ENCODE measurements around the gene DOCK1. TPM values are rescaled to one million over a fixed set of nuclear protein-coding genes. Genes with fewer than 3 reads are reported as not detected.

Gene DOCK1
- polyA plus RNA-seq, 1 donor: 29.5 TPM

DNA sequence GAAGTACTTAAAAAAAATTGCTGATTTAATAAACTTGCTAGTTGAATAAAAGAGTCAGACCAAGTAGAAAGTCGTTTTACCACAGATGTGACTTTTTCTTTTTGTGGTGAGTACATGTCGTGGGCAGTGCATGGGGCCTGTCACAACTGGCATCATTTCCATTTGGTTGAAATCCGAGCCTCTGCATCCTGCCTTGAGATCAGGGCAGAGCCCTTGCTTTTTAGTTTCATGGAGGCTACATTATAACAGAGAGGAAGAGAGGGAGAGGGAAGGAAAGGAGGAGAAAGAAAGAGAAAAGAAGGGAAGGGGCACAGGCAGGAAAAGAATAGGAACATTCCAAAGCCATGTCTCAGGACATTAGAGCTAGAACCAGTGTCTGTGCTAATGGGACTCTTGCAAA lies 311.6 kb downstream of the DOCK1 start:
- no CpG with 5 or more reads among the region's 3 CpGs for WGBS (ENCODE audit: insufficient coverage, low lambda C conversion rate)

DNA sequence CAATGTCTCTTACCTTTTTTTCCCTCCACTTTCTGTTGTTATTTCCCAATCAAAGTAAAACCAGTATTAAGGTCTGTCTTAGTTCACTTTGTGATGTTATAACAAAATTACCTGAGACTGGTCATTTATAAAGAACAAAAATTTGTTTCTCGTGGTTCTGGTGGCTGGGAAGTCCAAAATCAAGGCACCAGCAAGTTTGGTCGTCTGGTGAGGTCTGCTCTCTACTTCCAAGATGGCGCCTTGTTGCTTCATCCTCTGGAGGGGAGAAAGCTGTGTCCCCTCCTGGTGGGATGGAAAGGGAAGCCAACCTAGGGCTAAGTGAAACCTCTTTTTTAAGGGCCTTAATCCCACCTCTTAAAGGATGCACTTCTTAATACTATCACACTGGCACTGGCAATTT lies 313.4 kb downstream of the DOCK1 start:
- DNase-seq: no peak
- Histone ChIP-seq H3K9me3 (ENCODE audit: control insufficient read depth, low read depth, low read length) (no peaks in the 10 kb centered on the region), H3K27ac (ENCODE audit: low read length) (no peak overlapping the region), H3K4me1 (ENCODE audit: control insufficient read depth, insufficient read depth, low read length) (no peaks in the 10 kb centered on the region), H3K27me3 (ENCODE audit: control insufficient read depth, insufficient read depth, low read length) (no peaks in the 10 kb centered on the region), H3K4me3 (ENCODE audit: low read length) (no peak overlapping the region), H3K36me3 (ENCODE audit: control insufficient read depth, insufficient read depth, low read length) (no peaks in the 10 kb centered on the region)
- WGBS (ENCODE audit: insufficient coverage, low lambda C conversion rate): no CpG with 5 or more reads among the region's 3 CpGs

More for the DNA sequence above, 311.6 kb downstream of the DOCK1 start:
- H3K27ac ChIP-seq (ENCODE audit: low read length): no peak overlapping the region
- H3K4me3 ChIP-seq (ENCODE audit: low read length): no peak overlapping the region
- H3K9me3 ChIP-seq (ENCODE audit: control insufficient read depth, low read depth, low read length): no peaks in the 10 kb centered on the region
- H3K4me1 ChIP-seq (ENCODE audit: control insufficient read depth, insufficient read depth, low read length): no peaks in the 10 kb centered on the region
- no peaks in the 10 kb centered on the region for H3K27me3 ChIP-seq (ENCODE audit: control insufficient read depth, insufficient read depth, low read length)
- H3K36me3 ChIP-seq (ENCODE audit: control insufficient read depth, insufficient read depth, low read length): no peaks in the 10 kb centered on the region
- no peak for DNase-seq

DNA sequence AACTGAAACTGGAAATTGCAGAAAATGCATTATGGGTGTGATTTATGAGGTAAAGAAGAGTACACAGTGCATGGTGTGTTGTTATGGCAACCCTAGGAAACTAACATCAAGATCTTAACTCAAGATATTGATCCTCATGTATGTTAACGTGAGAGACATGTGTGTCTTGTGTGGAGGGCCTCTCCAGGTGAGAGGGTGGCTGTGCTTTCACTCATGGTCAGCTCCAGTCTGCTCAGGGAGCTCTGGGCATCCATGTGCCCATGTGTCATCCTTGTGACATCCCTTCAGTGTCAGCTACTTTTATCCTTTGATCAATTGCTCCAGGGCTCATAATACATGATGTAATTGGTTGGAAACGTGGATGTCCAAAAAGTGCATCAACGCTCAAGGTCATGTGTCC lies 316.1 kb downstream of the DOCK1 start:
- H3K27me3 ChIP-seq (ENCODE audit: control insufficient read depth, insufficient read depth, low read length): no peaks in the 10 kb centered on the region
- no peak overlapping the region for H3K27ac ChIP-seq (ENCODE audit: low read length)
- no peak overlapping the region for H3K4me3 ChIP-seq (ENCODE audit: low read length)
- H3K9me3 ChIP-seq (ENCODE audit: control insufficient read depth, low read depth, low read length): no peaks in the 10 kb centered on the region
- DNase-seq: no peak
- no peaks in the 10 kb centered on the region for H3K4me1 ChIP-seq (ENCODE audit: control insufficient read depth, insufficient read depth, low read length)
- 100% methylated on average over 2 of the region's 3 CpGs for WGBS (ENCODE audit: insufficient coverage, low lambda C conversion rate)
- H3K36me3 ChIP-seq (ENCODE audit: control insufficient read depth, insufficient read depth, low read length): no peaks in the 10 kb centered on the region

DNA sequence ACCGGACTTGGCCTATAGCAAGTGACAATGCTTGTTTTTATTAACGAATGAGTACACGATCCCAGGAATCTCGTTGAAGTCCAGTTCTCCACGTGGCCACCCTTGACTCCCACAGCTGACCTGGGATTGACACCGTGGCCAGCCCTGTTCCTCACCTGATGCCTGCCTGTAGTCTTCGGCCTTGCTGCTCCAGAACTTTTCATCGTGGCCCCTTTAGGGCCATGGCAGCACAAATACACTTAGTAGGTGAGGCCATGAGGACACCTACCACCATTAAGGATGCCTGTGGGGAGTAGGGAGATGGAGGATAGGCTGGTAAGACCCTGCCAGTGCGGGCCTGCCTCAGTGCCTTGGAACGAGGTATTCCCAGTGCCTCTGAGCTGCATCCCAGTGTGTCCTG lies 321.8 kb downstream of the DOCK1 start:
- no peak for DNase-seq
- H3K36me3 ChIP-seq (ENCODE audit: control insufficient read depth, insufficient read depth, low read length): no peaks in the 10 kb centered on the region
- no peaks in the 10 kb centered on the region for H3K9me3 ChIP-seq (ENCODE audit: control insufficient read depth, low read depth, low read length)
- no CpG with 5 or more reads among the region's 10 CpGs for WGBS (ENCODE audit: insufficient coverage, low lambda C conversion rate)
- no peak overlapping the region for H3K4me3 ChIP-seq (ENCODE audit: low read length)
- no peak overlapping the region for H3K27ac ChIP-seq (ENCODE audit: low read length)
- H3K27me3 ChIP-seq (ENCODE audit: control insufficient read depth, insufficient read depth, low read length): no peaks in the 10 kb centered on the region
- H3K4me1 ChIP-seq (ENCODE audit: control insufficient read depth, insufficient read depth, low read length): no peaks in the 10 kb centered on the region

DNA sequence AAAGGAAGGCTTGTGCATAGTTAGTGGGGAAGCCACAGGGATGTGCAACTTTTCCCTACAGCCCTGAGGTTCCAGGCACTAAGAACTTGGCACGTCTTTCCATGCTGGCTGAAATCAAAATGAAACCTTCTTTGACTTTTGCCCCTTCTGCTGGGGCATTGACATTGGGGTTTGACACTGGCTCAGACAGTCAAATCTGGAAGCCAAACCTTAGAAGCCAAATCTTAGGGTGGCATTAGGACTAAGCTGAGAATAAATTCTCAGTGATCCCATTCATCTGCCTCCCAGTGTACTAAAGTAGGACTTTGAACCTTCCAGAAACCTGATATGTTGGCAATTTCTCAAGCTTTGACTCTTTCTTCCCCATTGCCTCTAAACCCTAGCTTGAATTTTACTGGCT lies 322.4 kb downstream of the DOCK1 start:
- WGBS (ENCODE audit: insufficient coverage, low lambda C conversion rate): no CpG with 5 or more reads among the region's 1 CpG
- no peak for DNase-seq
- Histone ChIP-seq H3K9me3 (ENCODE audit: control insufficient read depth, low read depth, low read length) (no peaks in the 10 kb centered on the region), H3K4me1 (ENCODE audit: control insufficient read depth, insufficient read depth, low read length) (no peaks in the 10 kb centered on the region), H3K27ac (ENCODE audit: low read length) (no peak overlapping the region), H3K36me3 (ENCODE audit: control insufficient read depth, insufficient read depth, low read length) (no peaks in the 10 kb centered on the region), H3K27me3 (ENCODE audit: control insufficient read depth, insufficient read depth, low read length) (no peaks in the 10 kb centered on the region), H3K4me3 (ENCODE audit: low read length) (no peak overlapping the region)

DNA sequence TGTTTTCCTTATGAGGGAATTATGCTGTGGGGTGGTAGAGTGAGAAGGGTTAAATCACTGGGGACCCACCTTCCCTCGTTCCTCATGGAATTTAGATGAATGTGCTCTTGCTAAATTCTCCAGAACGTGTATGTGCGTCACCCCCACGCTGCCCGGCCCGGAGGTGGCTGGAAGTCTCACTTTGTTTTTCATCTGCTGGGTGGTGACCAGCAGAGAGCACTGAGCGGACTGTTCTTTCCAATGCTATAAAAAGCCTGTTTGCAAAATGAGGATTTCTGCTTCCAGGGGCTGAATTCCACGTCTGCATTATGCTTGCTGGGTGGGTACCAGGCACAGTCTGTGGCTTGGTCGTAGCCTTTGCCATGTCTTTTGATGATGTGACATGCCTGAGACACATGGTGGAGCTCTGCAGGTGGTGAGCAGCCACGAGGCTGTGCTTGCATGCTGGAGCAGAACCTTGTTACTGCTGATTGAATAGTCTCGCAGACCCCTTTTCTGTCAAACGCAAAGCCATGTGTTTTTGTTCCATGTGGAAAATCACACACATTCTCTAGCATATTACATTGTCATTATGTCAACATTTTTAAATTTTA lies 323.1 kb downstream of the DOCK1 start:
- no peak for DNase-seq
- no peaks in the 10 kb centered on the region for H3K4me1 ChIP-seq (ENCODE audit: control insufficient read depth, insufficient read depth, low read length)
- H3K36me3 ChIP-seq (ENCODE audit: control insufficient read depth, insufficient read depth, low read length): no peaks in the 10 kb centered on the region
- H3K4me3 ChIP-seq (ENCODE audit: low read length): no peak overlapping the region
- H3K27ac ChIP-seq (ENCODE audit: low read length): no peak overlapping the region
- H3K9me3 ChIP-seq (ENCODE audit: control insufficient read depth, low read depth, low read length): no peaks in the 10 kb centered on the region
- H3K27me3 ChIP-seq (ENCODE audit: control insufficient read depth, insufficient read depth, low read length): no peaks in the 10 kb centered on the region
- WGBS (ENCODE audit: insufficient coverage, low lambda C conversion rate): no CpG with 5 or more reads among the region's 12 CpGs

DNA sequence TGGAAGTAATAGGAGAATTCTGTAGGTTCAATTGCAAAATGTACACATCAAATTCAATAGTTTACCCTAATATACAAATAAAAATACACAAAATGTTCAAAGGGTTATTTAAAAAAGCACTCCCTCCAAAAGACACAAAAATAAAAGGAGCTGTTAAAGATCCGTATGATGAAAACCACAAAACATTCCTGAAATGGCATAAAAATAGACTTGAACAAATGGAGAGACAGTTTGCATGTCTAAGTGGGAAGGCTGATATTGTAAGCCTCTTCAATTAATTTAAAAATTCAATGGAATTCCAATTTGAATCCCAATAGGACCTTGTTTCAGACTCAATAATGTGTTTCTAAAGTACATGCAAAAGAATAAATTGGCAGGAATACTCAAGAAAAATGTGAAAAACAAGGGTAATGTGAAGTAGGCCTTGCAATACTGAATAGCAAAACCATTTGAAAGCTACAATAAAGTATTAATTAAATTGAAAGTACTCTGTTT lies 329.1 kb downstream of the DOCK1 start:
- Histone ChIP-seq H3K36me3 (ENCODE audit: control insufficient read depth, insufficient read depth, low read length) (no peaks in the 10 kb centered on the region), H3K27me3 (ENCODE audit: control insufficient read depth, insufficient read depth, low read length) (no peaks in the 10 kb centered on the region), H3K9me3 (ENCODE audit: control insufficient read depth, low read depth, low read length) (peaks cover 3% of the 10 kb centered on the region), H3K4me3 (ENCODE audit: low read length) (no peak overlapping the region), H3K27ac (ENCODE audit: low read length) (no peak overlapping the region), H3K4me1 (ENCODE audit: control insufficient read depth, insufficient read depth, low read length) (no peaks in the 10 kb centered on the region)
- WGBS (ENCODE audit: insufficient coverage, low lambda C conversion rate): 80% methylated on average over 1 of the region's 1 CpG
- no peak for DNase-seq

DNA sequence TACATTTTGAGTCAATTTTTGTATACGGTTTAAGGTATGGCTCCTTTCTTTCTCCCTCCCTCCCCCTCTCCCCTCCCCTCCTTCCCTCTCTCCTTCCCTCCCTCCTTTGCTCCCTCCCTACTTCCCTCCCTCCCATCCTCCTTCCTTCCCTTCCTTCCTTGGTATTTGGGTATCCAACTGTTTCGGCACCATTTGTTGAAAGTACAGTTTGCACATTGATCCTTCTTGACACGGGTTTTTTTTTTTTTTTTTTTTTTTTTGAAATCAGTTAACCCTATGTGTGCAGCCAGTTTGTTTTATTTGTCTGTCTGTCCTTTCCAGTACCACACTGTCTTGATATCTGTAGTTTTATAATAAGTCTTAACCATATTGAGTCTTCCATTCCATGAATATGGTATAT lies 331.0 kb downstream of the DOCK1 start:
- peaks cover 3% of the 10 kb centered on the region for H3K9me3 ChIP-seq (ENCODE audit: control insufficient read depth, low read depth, low read length)
- H3K36me3 ChIP-seq (ENCODE audit: control insufficient read depth, insufficient read depth, low read length): no peaks in the 10 kb centered on the region
- 71% methylated on average over 2 of the region's 3 CpGs for WGBS (ENCODE audit: insufficient coverage, low lambda C conversion rate)
- H3K27me3 ChIP-seq (ENCODE audit: control insufficient read depth, insufficient read depth, low read length): no peaks in the 10 kb centered on the region
- no peak overlapping the region for H3K4me3 ChIP-seq (ENCODE audit: low read length)
- no peak overlapping the region for H3K27ac ChIP-seq (ENCODE audit: low read length)
- no peak for DNase-seq
- no peaks in the 10 kb centered on the region for H3K4me1 ChIP-seq (ENCODE audit: control insufficient read depth, insufficient read depth, low read length)

DNA sequence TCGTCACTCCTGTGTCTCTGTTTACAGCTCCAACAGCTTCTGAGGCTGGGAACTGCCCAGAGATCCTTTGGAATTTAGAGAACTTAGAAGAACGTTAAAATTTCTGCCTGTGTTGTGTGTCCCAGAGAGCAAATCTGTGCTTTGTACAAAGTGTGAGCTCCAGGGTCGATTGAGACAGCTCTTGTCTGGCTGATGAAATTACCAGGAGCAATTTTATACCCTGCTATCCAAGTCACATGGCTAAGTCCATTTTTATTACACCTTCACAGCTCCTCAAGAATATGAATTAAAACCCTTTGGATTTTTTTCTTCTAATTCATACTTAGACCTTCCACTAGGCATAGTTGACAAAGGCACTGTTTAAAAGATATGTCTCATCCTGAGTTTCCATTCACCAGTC lies 337.7 kb downstream of the DOCK1 start:
- DNase-seq: peak in 1 of 2 donors; percentile 21
- Histone ChIP-seq H3K27ac (ENCODE audit: low read length) (no peak overlapping the region), H3K27me3 (ENCODE audit: control insufficient read depth, insufficient read depth, low read length) (no peaks in the 10 kb centered on the region), H3K36me3 (ENCODE audit: control insufficient read depth, insufficient read depth, low read length) (no peaks in the 10 kb centered on the region), H3K9me3 (ENCODE audit: control insufficient read depth, low read depth, low read length) (no peaks in the 10 kb centered on the region), H3K4me3 (ENCODE audit: low read length) (no peak overlapping the region), H3K4me1 (ENCODE audit: control insufficient read depth, insufficient read depth, low read length) (no peaks in the 10 kb centered on the region)
- no CpG with 5 or more reads among the region's 3 CpGs for WGBS (ENCODE audit: insufficient coverage, low lambda C conversion rate)

DNA sequence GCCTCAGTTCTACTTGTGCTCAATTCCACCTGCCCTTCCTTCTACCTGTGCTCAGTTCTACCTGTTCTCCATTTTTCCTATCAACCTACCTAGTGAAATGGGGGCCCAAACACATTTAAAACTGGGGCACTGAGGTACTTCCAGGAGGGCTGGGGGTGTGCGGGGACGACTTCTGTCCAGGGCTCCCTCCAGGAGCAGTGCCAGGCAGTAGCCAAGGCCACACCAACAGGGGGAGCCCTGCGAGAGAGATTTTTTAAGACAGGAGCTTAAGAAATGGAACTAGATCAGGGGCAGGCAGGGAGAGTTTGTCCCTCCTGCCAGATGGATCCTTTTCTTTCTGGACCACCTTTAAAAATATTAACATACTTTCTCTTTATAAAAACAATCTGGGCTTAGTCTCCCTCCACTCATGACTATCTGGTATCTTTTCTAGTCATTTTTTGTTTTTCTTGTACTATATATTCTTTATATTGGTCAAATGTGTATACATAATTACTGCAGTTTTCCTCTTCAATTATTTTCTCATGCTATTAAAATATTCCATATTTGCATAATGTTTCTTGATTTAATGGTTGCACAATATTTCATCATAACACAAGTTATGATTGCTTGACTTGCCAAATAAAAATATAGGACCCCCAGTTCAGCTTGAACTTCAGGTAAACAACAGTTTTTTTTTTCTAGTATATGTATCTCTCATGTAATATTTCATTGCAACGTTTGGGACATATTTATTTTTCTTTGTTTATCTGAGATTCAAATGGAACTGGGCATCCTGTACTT lies 338.5 kb downstream of the DOCK1 start:
- peak; percentile 19 to 42 for DNase-seq
- WGBS (ENCODE audit: insufficient coverage, low lambda C conversion rate): 40% methylated on average over 1 of the region's 4 CpGs
- Histone ChIP-seq H3K27me3 (ENCODE audit: control insufficient read depth, insufficient read depth, low read length) (no peaks in the 10 kb centered on the region), H3K4me3 (ENCODE audit: low read length) (no peak overlapping the region), H3K27ac (ENCODE audit: low read length) (no peak overlapping the region), H3K9me3 (ENCODE audit: control insufficient read depth, low read depth, low read length) (no peaks in the 10 kb centered on the region), H3K4me1 (ENCODE audit: control insufficient read depth, insufficient read depth, low read length) (no peaks in the 10 kb centered on the region), H3K36me3 (ENCODE audit: control insufficient read depth, insufficient read depth, low read length) (peaks cover 7% of the 10 kb centered on the region)

DNA sequence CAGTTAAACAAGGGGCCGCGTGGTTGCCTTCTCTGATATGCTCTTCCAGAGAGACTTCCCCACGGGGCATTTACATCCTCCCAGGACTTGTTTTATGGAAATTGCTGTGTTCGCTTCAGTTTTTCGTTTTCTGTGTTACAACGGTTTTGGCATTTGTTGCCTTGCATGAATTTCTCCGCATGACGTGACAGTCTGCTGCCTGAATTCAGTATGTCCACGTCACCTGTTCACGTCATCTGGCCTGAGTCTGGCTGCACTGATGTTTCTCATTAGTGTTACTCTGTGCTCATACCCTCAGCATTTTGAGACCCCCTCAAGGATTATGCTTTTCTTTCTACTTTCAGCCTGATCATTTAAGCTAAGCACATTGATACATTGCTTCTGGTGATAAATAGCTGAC lies 340.2 kb downstream of the DOCK1 start:
- H3K27me3 ChIP-seq (ENCODE audit: control insufficient read depth, insufficient read depth, low read length): no peaks in the 10 kb centered on the region
- H3K9me3 ChIP-seq (ENCODE audit: control insufficient read depth, low read depth, low read length): no peaks in the 10 kb centered on the region
- H3K36me3 ChIP-seq (ENCODE audit: control insufficient read depth, insufficient read depth, low read length): peaks cover 7% of the 10 kb centered on the region
- H3K4me3 ChIP-seq (ENCODE audit: low read length): no peak overlapping the region
- DNase-seq: no peak
- H3K4me1 ChIP-seq (ENCODE audit: control insufficient read depth, insufficient read depth, low read length): peaks cover 7% of the 10 kb centered on the region
- no peak overlapping the region for H3K27ac ChIP-seq (ENCODE audit: low read length)
- no CpG with 5 or more reads among the region's 10 CpGs for WGBS (ENCODE audit: insufficient coverage, low lambda C conversion rate)
